HS-5 (cell line): ENCODE results near the gene GRAMD2A.
A peak's percentile ranks its signal among the peaks of the same experiment; 100 is the strongest.

ENCODE experiments used
- DNase-seq: peaks from one replicate; pipeline ENCODE4 v3.0.0-alpha.2; 2012; ENCODE audit warnings: low read depth

GRAMD2A gene

DNA sequence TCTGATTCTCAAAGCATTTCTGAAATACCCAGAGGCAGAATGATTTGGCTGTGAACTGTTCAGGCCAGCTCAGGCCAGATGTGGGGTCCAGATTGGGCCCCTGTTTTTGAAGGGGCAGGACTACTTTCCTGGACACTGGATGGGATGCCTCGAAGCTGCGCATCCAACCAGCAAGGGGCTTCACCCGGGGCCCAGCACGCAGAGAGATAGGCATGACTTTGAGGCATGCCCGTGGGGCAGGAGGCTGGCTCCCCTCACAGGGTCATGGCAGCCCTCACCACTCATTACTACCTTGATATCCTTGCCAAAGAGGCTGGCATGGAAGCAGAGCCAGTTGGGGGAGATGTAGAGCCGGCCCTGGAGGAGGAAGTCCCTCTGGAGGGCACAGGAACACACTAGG, 30.1 kb downstream of the GRAMD2A start:
- no peak for DNase-seq

DNA sequence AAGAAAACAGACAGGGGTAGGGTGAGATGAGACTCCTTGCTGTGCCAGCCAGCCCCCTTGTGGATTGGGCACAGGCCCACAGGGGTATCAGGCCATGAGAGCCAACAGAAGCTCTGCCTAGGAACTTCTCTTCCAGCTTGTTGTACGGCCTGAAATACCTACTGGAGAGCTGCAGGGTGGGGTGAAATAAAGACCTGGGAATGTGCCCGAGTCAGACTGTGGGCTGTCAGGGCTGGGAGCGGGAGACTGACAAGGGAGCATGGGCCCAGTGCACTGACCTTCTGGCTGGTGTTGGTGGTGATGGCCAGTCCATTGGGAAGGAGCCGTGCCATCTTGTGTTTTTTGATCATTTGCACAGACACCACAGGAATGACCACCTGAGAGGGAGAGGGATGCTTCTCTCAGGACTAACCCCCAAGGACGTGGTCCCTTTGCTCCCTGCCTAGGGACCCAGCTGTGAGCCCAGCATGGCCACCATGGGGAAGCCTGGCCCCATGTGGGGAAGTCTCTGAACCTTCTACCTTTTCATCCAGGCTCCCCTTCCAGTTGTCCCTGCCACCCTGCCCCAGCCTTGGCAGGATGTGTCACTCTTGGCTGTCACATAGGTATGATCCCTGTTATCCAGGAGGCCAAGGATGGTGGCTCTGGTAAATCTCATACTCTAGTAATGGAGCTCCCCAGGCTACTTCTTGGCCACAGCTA, 30.7 kb downstream of the GRAMD2A start:
- no peak for DNase-seq

- DNase-seq = no peak
Measured at GRCh38 chr15:72163719-72164118, 33.9 kb downstream of the GRAMD2A start.

DNA sequence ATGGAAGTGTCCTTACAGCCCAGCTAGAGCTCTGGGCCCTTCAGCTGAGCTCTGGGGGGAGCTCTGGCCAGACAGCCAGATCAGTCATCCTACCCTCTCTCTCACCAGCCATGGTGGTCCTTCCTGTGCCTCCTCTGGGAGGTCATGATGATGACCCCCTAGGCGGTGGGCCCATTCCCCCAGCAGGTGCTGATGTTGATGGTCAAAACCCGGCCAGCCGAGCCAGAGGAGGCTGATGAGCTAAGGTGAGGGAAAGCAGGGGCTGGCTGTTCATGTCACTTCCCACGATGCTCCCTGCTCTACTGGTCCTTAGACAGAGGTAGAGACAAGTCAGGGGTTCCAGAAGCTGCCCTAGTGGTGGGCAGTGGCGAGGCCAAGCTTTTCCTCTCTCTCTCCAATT, 35.0 kb downstream of the GRAMD2A start:
- no peak for DNase-seq

DNA sequence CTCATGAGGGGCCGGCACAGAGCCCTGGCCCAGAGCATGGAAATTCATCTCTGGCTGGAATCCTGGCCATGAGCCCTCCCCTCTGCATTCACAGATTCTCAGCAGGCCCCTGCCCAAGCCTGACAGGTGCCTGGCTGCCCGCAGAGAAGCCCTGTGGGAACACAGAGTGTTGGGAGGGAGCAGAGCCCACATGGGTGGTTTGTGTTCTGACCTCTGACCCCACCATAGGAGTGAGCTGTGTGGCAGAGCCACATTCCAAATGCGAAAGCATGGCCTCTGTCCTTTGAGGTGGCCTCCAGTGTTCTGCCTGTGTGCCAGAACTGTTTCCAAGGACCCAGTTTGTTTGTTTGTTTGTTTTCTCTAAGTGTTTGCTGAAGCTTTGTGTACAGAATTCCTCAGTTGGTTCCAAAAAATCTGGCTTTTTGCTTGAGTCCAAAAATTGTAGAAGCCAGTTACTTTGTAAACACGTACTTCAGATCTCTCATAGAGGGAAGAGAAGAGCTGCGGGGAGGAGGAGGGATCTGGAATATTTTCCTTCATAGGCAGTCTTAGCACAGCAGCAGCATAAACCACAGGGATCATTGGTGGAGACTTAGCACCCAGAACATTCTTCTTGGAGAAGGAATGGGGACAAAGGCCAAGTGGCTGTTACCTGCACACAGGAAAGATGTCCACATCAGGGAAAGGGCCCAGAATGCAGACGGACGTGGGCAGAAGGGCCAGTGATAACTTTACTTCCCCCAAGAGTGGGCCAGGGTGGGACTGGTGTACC, 36.0 kb downstream of the GRAMD2A start:
- DNase-seq = no peak

- DNase-seq = no peak
Measured at GRCh38 chr15:72160696-72161245, 36.8 kb downstream of the GRAMD2A start.

DNA sequence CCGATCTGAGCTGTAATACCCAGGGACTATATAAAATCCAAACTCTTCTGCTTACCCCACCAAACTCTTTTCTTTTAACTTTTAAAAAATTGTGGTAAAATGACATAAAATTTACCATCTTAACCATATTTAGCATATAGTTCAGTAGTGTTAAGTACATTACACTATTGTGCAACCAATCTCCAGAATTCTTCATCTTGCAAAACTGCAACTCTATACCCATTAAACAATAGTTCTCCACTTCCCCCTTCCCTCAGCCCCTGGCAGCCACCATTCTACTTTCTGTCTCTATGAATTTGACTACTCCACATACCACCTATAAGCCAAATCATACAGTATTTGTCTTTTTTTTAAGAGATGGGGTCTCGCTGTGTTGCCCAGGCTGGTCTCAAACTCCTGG, 40.7 kb downstream of the GRAMD2A start:
- no peak for DNase-seq

- DNase-seq = peak; percentile 31
Measured at GRCh38 chr15:72155635-72156616, 41.7 kb downstream of the GRAMD2A start.

GRCh38 chr15:72155003-72155621, 42.5 kb downstream of the GRAMD2A start:
- no peak for DNase-seq

- DNase-seq = no peak
Measured at GRCh38 chr15:72154316-72154715, 43.3 kb downstream of the GRAMD2A start.

DNA sequence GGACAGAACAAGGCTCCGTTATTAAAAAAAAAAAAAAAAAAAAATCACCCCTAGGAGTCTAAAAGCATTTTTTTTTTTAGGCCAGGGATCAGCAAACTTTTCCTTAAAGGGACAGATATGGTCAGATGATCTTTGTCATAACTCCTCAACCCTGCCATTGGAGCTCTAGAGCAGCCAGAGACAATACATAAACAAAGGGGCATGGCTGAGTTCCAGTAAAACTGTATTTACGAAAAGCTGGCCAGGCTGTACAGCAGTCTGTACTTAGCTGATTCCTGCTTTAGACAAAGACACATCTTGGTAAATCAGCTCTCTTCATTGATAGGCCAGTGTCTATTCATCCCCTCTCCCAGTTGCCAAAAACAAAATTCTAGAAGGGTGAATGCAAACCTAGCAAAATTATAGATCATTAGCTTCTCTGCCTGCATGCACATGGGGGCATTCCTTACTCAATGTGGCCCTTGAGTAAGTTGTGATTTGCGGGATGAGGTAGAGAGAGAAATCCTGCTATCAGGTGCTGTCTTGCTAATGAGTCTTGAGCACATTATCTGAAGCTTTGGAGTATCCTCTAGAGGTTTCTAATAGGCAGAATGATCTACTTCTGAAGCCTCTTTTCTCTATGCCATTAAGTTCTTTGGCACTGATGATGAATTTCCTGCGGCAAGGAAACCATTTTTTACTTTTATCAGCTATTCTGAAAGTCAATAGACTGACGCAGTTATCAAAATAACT, 44.2 kb downstream of the GRAMD2A start:
- DNase-seq = no peak

GRCh38 chr15:72147418-72147817, 50.2 kb downstream of the GRAMD2A start:
- no peak for DNase-seq

GRCh38 chr15:72146934-72147333, 50.7 kb downstream of the GRAMD2A start:
- DNase-seq = no peak

DNA sequence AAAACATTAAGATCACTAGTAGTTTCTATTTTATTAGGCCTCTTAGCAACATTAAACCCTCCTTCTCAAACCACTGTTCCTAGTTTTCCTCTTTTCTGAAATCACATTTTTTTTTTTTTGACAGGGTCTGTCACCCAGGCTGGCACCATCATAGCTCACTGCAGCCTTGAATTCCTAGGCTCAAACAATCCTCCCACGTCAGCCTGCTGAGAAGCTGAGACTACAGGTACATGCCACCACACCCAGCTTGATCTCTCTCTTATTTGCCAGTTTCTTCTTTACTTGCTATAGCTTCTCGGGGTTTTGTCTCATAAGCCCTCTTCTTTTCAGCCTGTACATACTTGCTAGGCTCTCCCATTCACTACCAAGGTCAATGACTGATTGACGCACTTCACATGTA, 51.4 kb downstream of the GRAMD2A start:
- no peak for DNase-seq

- DNase-seq = no peak
Measured at GRCh38 chr15:72141171-72142084, 56.2 kb downstream of the GRAMD2A start.

DNA sequence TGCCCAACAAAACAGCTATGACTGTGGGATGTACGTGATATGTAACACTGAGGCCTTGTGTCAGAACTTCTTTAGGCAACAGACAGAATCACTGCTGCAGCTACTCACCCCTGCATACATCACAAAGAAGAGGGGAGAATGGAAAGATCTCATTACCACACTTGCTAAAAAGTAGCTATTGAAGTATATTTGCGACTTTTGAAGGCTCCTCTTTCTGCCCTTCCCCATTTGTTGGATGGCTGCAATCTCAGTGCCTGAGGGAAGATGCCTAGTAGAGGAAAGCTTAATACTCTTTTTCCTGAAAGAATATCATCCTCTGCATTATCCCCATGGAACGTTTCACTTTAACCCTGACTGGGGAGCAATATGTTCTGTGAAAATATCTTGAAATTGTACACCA, 57.5 kb downstream of the GRAMD2A start:
- no peak for DNase-seq

DNA sequence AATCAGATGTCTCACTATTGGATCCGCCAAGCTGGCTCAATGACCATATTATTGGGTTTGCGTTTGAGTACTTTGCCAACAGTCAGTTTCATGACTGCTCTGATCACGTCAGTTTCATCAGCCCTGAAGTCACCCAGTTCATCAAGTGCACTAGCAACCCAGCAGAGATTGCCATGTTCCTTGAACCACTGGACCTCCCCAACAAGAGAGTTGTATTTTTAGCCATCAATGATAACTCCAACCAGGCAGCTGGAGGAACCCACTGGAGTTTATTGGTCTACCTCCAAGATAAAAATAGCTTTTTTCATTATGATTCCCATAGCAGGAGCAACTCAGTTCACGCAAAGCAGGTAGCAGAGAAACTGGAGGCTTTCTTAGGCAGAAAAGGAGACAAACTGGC, 57.9 kb downstream of the GRAMD2A start:
- no peak for DNase-seq

DNA sequence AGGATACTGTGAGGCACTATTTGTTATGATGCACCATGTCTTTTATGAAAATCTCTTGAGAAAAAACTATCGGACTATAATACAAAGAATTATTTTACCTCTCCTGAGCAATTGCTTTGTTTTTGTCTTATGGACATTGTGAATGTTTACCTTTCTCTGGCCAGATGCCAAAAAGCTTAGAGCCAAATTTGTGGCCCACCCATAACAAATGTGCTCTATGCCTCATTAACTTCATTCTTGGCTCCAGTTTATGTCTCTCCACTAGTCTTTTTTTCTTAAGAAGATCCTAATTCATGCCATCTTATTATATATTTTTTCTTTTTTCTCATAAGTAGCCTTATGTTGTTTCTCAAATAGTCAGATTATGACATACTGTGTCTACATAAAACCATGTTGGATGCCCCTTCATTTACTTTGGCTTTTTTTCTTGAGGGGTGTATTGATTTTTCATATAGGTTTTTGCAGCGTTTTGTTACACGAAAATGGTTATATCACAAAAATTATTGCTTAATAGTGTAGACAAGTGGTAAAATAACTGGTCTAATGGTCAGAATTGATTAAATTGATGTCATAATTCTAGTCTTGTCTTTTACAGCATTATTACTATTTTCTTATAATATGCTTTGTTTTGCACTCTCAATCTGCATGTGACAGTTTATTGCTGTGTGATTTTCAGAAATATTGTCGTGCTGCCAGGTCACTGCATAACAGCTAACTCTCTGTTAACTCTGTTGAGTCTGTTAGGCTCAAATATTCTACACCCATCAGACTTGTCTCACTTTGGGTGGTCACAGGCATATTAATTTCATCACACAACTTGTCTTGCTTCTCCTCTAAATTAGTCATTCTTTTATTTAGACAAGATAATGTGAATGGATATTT, 61.2 kb downstream of the GRAMD2A start:
- no peak for DNase-seq

- DNase-seq = no peak
Measured at GRCh38 chr15:72135719-72136118, 61.9 kb downstream of the GRAMD2A start.
